HCT116 (cell line): ENCODE data around the gene SMIM35. TPM values are rescaled to one million over a fixed set of nuclear protein-coding genes. Genes with fewer than 3 reads are reported as not detected.

Experiments
- ATAC-seq: fragments of 200-7000 bp; cut with Tn5 transposase; 2 replicates; pipeline ENCODE4 v1.9.1; 2020; ENCODE audit warnings: mild to moderate bottlenecking, moderate library complexity
- BruUV-seq: library from RNA; stranded (reverse); fragments of 400-500 nt; replicated peaks from 2 replicates; lab custom pipeline; 2021; lab: Mats Ljungman, UMichigan
- CTCF ChIA-PET: fragments of 300-600 bp; sonication (Branson Sonifier 250); formaldehyde crosslinking; loops from one replicate; lab custom pipeline; 2021; ENCODE audit warnings: antibody characterized with exemption; lab: Charles Lee
- POLR2A ChIA-PET: fragments of 300-600, 350-600 bp; sonication (Branson Sonifier 250); formaldehyde crosslinking; loops from one replicate; lab custom pipeline; 2021; ENCODE audit warnings: antibody characterized with exemption; lab: Charles Lee
- RAD21 ChIA-PET, 2 experiments: fragments of 300-600 bp; sonication (Branson Sonifier 250); formaldehyde crosslinking; loops; one replicate each; lab custom pipeline; 2023; ENCODE audit warnings: low total read pairs in 2 of 2; ENCODE audit not compliant: uncharacterized antibody in 2 of 2, unreplicated experiment in 2 of 2, low non-redundant PET in 1 of 2; lab: Charles Lee
- DNase-seq: peaks from one replicate; pipeline ENCODE4 v3.0.0-alpha.2; 2010; ENCODE audit warnings: low read depth, low spot score
- H2AFZ ChIP-seq: fragments of 200-600 bp; shearing (Covaris generic), sonication (generic); 2 replicates; pipeline ENCODE4 v1.6.1; 2017; ENCODE audit warnings: low read depth, mixed run types, mixed read lengths, antibody characterized with exemption, low read length; ENCODE audit not compliant: poor library complexity, severe bottlenecking
- H3K27ac ChIP-seq: 2 replicates; pipeline ENCODE4 v1.5.1; 2012; ENCODE audit warnings: low read depth, low read length
- H3K27me3 ChIP-seq: fragments of 200-600 bp; sonication (generic); 2 replicates; pipeline ENCODE4 v1.6.1; 2016; ENCODE audit warnings: mixed run types, low read length, mixed read lengths; ENCODE audit not compliant: insufficient read depth
- H3K36me3 ChIP-seq, 2 experiments: fragments of 200-500 bp in 1 of 2; fragments of 200-600 bp in 1 of 2; sonication (Bioruptor generic) in 1 of 2; sonication (generic) in 1 of 2; 2 replicates each; pipeline versions ENCODE4 v1.5.1 to v1.6.1; 2014 to 2016; ENCODE audit warnings: low read length in 2 of 2, inconsistent platforms in 1 of 2, mixed read lengths in 1 of 2, mixed run types in 1 of 2; ENCODE audit not compliant: insufficient read depth in 2 of 2, control insufficient read depth in 1 of 2
- H3K4me1 ChIP-seq, 2 experiments: fragments of 200-600 bp in 1 of 2; sonication (generic) in 1 of 2; 2 replicates each; pipeline versions ENCODE4 v1.5.1 to v1.6.1; 2012 to 2017; ENCODE audit warnings: low read length in 2 of 2, inconsistent platforms in 1 of 2, mild to moderate bottlenecking in 1 of 2, mixed read lengths in 1 of 2, mixed run types in 1 of 2, moderate library complexity in 1 of 2; ENCODE audit not compliant: insufficient read depth in 2 of 2, control insufficient read depth in 1 of 2
- H3K4me2 ChIP-seq: fragments of 200-600 bp; sonication (generic); 2 replicates; pipeline ENCODE4 v1.6.1; 2017; ENCODE audit warnings: mixed run types, low read length, mixed read lengths
- H3K4me3 ChIP-seq, 2 experiments: fragments of 200-600 bp in 1 of 2; sonication (generic) in 1 of 2; replicated peaks in 1 of 2; 2 replicates each; pipeline ENCODE4 v1.5.1; 2011 to 2016; ENCODE audit warnings: low read length in 2 of 2, control low read depth in 1 of 2, low read depth in 1 of 2, mild to moderate bottlenecking in 1 of 2, mixed read lengths in 1 of 2, mixed run types in 1 of 2
- H3K79me2 ChIP-seq: fragments of 200-600 bp; sonication (generic); 2 replicates; pipeline ENCODE4 v1.6.1; 2017; ENCODE audit warnings: mild to moderate bottlenecking, mixed run types, low read length, moderate library complexity, mixed read lengths; ENCODE audit not compliant: insufficient read depth
- H3K9ac ChIP-seq: fragments of 200-600 bp; sonication (generic); 2 replicates; pipeline ENCODE4 v1.6.1; 2016; ENCODE audit warnings: low read length, mixed read lengths
- H3K9me2 ChIP-seq: fragments of 200-600 bp; sonication (generic), shearing (Covaris generic); 2 replicates; pipeline ENCODE4 v1.6.1; 2017; ENCODE audit warnings: mixed run types, mild to moderate bottlenecking, moderate library complexity; ENCODE audit not compliant: insufficient read depth
- H3K9me3 ChIP-seq, 2 experiments: fragments of 200-500 bp in 1 of 2; fragments of 200-600 bp in 1 of 2; sonication (Bioruptor generic) in 1 of 2; sonication (generic) in 1 of 2; 2 replicates each; pipeline ENCODE4 v1.6.1; 2014 to 2017; ENCODE audit warnings: low read length in 2 of 2, mixed read lengths in 2 of 2, inconsistent platforms in 1 of 2, low read depth in 1 of 2, mild to moderate bottlenecking in 1 of 2, mixed run types in 1 of 2, moderate library complexity in 1 of 2; ENCODE audit not compliant: control insufficient read depth in 1 of 2, insufficient read depth in 1 of 2
- H4K20me1 ChIP-seq: fragments of 200-600 bp; sonication (generic), shearing (Covaris generic); 2 replicates; pipeline ENCODE4 v1.6.1; 2017; ENCODE audit warnings: mixed run types, mild to moderate bottlenecking, moderate library complexity; ENCODE audit not compliant: insufficient read depth
- CBX3 ChIP-seq: IDR thresholded peaks from 2 replicates; pipeline ENCODE4 v1.6.1; 2012; ENCODE audit warnings: low read depth
- EGR1 ChIP-seq: IDR thresholded peaks from 2 replicates; pipeline ENCODE4 v1.6.1; 2012; ENCODE audit warnings: low read depth
- EZH2phosphoT487 ChIP-seq: fragments of 200-600 bp; IDR thresholded peaks from 2 replicates; pipeline ENCODE4 v1.6.1; 2018; ENCODE audit warnings: antibody characterized with exemption, borderline replicate concordance
- FOSL1 ChIP-seq: IDR thresholded peaks from 2 replicates; pipeline ENCODE4 v1.6.1; 2012; ENCODE audit warnings: low read depth
- POLR2A ChIP-seq: IDR thresholded peaks from 2 replicates; pipeline ENCODE4 v1.7.0; 2011; ENCODE audit warnings: borderline replicate concordance; ENCODE audit not compliant: insufficient read depth, insufficient read length; ENCODE audit errors: extremely low read depth
- RAD21 ChIP-seq: IDR thresholded peaks from 2 replicates; pipeline ENCODE4 v1.6.1; 2012; ENCODE audit warnings: low read depth, mild to moderate bottlenecking
- SRF ChIP-seq: IDR thresholded peaks from 2 replicates; pipeline ENCODE4 v1.6.1; 2012; ENCODE audit warnings: low read depth
- ZFX ChIP-seq: fragments of 450-650 bp; IDR thresholded peaks from 2 replicates; pipeline ENCODE4 v1.6.1; 2017
- ZNF274 ChIP-seq: fragments of 200-500 bp; sonication (Bioruptor generic); IDR thresholded peaks from 2 replicates; pipeline ENCODE4 v1.6.1; 2014; ENCODE audit warnings: mild to moderate bottlenecking, low read depth, low read length, inconsistent platforms
- intact Hi-C: fragments of 100-400 bp; cut with micrococcal nuclease; formaldehyde crosslinking; loops from 2 replicates; pipeline ENCODE4 v1.10.0; 2022
- total RNA-seq: library from RNA; stranded (reverse); gene quantifications from one replicate; pipeline ENCODE4 v1.2.1, GENCODE V29; 2021; ENCODE audit not compliant: unreplicated experiment
- TF ChIP-seq, protein P1 (sequence below), 3 experiments: fragments of 200-600 bp in 1 of 3; sonication (generic) in 1 of 3; IDR thresholded peaks in 2 of 3; conservative IDR thresholded peaks in 1 of 3; 2 replicates each; pipeline ENCODE4 v1.5.1; 2012 to 2017; ENCODE audit warnings: low read depth in 2 of 3, low read length in 2 of 3, antibody characterized with exemption in 1 of 3, borderline replicate concordance in 1 of 3, control low read depth in 1 of 3, mild to moderate bottlenecking in 1 of 3, mixed read lengths in 1 of 3, mixed run types in 1 of 3, moderate library complexity in 1 of 3; ENCODE audit not compliant: insufficient read depth in 1 of 3
- TF ChIP-seq, protein P2 (sequence below): IDR thresholded peaks from 2 replicates; pipeline ENCODE4 v1.6.1; 2012
- TF ChIP-seq, protein P3 (sequence below): IDR thresholded peaks from 2 replicates; pipeline ENCODE4 v1.6.1; 2012
- TF ChIP-seq, protein P4 (sequence below): IDR thresholded peaks from 2 replicates; pipeline ENCODE4 v1.6.1; 2012; ENCODE audit warnings: low read depth

SMIM35 gene
- total RNA-seq, 1 experiment from 2014 or later, result not detected

DNA sequence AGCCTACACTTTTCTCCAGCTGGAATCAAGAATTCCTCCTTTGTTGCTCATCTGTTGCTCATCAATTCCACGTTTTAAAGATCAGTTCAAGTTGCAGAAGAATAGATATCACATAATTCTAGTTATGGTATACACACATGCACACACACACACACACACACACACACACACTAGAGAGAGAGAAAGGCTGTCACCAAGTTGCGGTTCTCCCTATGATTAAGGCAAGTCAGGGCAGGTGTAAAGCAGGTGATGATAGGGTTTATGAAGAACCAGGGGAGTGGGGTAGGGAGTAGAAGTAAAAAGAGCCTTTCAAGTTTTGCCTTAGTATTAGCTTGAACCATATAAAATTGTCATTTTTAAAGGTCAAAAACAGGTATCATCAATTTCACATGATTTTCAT, 41.6 kb downstream of the SMIM35 start:
- H4K20me1 ChIP-seq, result no peaks in the 10 kb centered on the region
- ChIA-PET CTCF (interaction anchor here (0.6 kb wide), 1 partner anchor 1414 kb away, joined by 3 read pairs; no protein-coding TSS in a partner anchor), POLR2A (no interaction called here), RAD21 (no interaction called here)
- H3K4me2 ChIP-seq, result no peak overlapping the region
- DNase-seq (no peak), ATAC-seq (no peak)
- H3K27ac ChIP-seq, result no peak overlapping the region
- H3K27me3 ChIP-seq, result peaks cover 15% of the 10 kb centered on the region
- TF ChIP-seq ZNF274, result no peak
- TF ChIP-seq, protein P1, sequence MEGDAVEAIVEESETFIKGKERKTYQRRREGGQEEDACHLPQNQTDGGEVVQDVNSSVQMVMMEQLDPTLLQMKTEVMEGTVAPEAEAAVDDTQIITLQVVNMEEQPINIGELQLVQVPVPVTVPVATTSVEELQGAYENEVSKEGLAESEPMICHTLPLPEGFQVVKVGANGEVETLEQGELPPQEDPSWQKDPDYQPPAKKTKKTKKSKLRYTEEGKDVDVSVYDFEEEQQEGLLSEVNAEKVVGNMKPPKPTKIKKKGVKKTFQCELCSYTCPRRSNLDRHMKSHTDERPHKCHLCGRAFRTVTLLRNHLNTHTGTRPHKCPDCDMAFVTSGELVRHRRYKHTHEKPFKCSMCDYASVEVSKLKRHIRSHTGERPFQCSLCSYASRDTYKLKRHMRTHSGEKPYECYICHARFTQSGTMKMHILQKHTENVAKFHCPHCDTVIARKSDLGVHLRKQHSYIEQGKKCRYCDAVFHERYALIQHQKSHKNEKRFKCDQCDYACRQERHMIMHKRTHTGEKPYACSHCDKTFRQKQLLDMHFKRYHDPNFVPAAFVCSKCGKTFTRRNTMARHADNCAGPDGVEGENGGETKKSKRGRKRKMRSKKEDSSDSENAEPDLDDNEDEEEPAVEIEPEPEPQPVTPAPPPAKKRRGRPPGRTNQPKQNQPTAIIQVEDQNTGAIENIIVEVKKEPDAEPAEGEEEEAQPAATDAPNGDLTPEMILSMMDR (IDR thresholded peaks at IDR 0.05 in 2 of 3, conservative IDR thresholded peaks at IDR 0.05 in 1 of 3; ENCODE audit: borderline replicate concordance in 1 of 3, insufficient read depth in 1 of 3, low read depth in 2 of 3, low read length in 2 of 3), result no peak
- TF ChIP-seq SRF, result no peak
- TF ChIP-seq POLR2A, result no peak
- TF ChIP-seq, protein P2, sequence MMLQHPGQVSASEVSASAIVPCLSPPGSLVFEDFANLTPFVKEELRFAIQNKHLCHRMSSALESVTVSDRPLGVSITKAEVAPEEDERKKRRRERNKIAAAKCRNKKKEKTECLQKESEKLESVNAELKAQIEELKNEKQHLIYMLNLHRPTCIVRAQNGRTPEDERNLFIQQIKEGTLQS, result no peak
- H3K4me1 ChIP-seq, result no peaks in the 10 kb centered on the region
- BruUV-seq, result no TSS peak
- no peaks in the 10 kb centered on the region for H3K9me2 ChIP-seq
- H3K36me3 ChIP-seq, result no peaks in the 10 kb centered on the region
- no peak overlapping the region for H2AFZ ChIP-seq
- intact Hi-C loops, result no loop called here
- H3K9me3 ChIP-seq, result no peaks in the 10 kb centered on the region
- no peaks in the 10 kb centered on the region for H3K79me2 ChIP-seq
- no peak overlapping the region for H3K9ac ChIP-seq
- no peak overlapping the region for H3K4me3 ChIP-seq

DNA sequence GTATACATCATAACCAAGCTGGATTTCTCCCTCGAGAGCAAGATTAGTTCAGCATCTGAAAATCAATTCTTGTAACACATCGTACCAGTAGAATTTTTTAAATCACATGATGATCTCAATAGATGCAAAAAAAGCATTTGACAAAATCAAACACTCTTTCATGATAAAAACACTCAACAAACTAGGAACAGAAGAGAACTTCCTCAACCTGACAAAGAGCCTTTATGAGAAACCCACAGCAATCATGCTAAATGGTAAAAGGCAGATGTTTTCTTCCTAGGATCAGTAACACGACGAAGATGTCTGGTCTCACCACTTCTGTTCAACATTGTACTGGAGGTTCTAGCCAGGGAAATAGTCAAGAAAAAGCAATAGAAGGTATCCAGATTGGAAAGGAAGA, 44.0 kb downstream of the SMIM35 start:
- Histone ChIP-seq H3K36me3 (no peaks in the 10 kb centered on the region), H3K27me3 (peaks cover 15% of the 10 kb centered on the region), H3K79me2 (no peaks in the 10 kb centered on the region), H4K20me1 (no peaks in the 10 kb centered on the region), H2AFZ (no peak overlapping the region), H3K4me3 (no peak overlapping the region), H3K9me3 (no peaks in the 10 kb centered on the region), H3K4me2 (no peak overlapping the region), H3K9me2 (no peaks in the 10 kb centered on the region), H3K4me1 (no peaks in the 10 kb centered on the region), H3K27ac (no peak overlapping the region), H3K9ac (no peak overlapping the region)
- ATAC-seq, result no peak
- DNase-seq, result no peak
- ChIA-PET POLR2A (no interaction called here), CTCF (no interaction called here), RAD21 (no interaction called here)
- intact Hi-C loops, result no loop called here
- BruUV-seq, result no TSS peak
- TF ChIP-seq, protein P3, sequence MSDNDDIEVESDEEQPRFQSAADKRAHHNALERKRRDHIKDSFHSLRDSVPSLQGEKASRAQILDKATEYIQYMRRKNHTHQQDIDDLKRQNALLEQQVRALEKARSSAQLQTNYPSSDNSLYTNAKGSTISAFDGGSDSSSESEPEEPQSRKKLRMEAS, result no peak
- TF ChIP-seq, protein P1 (IDR thresholded peaks at IDR 0.05 in 2 of 3, conservative IDR thresholded peaks at IDR 0.05 in 1 of 3; ENCODE audit: borderline replicate concordance in 1 of 3, insufficient read depth in 1 of 3, low read depth in 2 of 3, low read length in 2 of 3), result no peak
- TF ChIP-seq RAD21 (no peak), CBX3 (no peak), EGR1 (no peak), FOSL1 (no peak), EZH2phosphoT487 (no peak), ZFX (no peak)
- TF ChIP-seq, protein P4, sequence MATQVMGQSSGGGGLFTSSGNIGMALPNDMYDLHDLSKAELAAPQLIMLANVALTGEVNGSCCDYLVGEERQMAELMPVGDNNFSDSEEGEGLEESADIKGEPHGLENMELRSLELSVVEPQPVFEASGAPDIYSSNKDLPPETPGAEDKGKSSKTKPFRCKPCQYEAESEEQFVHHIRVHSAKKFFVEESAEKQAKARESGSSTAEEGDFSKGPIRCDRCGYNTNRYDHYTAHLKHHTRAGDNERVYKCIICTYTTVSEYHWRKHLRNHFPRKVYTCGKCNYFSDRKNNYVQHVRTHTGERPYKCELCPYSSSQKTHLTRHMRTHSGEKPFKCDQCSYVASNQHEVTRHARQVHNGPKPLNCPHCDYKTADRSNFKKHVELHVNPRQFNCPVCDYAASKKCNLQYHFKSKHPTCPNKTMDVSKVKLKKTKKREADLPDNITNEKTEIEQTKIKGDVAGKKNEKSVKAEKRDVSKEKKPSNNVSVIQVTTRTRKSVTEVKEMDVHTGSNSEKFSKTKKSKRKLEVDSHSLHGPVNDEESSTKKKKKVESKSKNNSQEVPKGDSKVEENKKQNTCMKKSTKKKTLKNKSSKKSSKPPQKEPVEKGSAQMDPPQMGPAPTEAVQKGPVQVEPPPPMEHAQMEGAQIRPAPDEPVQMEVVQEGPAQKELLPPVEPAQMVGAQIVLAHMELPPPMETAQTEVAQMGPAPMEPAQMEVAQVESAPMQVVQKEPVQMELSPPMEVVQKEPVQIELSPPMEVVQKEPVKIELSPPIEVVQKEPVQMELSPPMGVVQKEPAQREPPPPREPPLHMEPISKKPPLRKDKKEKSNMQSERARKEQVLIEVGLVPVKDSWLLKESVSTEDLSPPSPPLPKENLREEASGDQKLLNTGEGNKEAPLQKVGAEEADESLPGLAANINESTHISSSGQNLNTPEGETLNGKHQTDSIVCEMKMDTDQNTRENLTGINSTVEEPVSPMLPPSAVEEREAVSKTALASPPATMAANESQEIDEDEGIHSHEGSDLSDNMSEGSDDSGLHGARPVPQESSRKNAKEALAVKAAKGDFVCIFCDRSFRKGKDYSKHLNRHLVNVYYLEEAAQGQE, result no peak
